GM12865 (cell line): ENCODE results near the gene ZNF793.

ENCODE experiments used
- DNase-seq: peaks from one replicate; pipeline ENCODE4 v3.0.0; 2010; ENCODE audit warnings: low read depth
- H3K4me3 ChIP-seq: 2 replicates; pipeline ENCODE4 v1.5.1; 2011; ENCODE audit warnings: mild to moderate bottlenecking, low read depth, low read length, control low read depth
- TF ChIP-seq, protein P1 (sequence below): IDR thresholded peaks from 2 replicates; pipeline ENCODE4 v1.5.1; 2011; ENCODE audit warnings: low read length, control low read depth, low read depth, inconsistent platforms; ENCODE audit not compliant: insufficient read depth; ENCODE audit errors: missing control alignments

The ZNF793 gene

DNA sequence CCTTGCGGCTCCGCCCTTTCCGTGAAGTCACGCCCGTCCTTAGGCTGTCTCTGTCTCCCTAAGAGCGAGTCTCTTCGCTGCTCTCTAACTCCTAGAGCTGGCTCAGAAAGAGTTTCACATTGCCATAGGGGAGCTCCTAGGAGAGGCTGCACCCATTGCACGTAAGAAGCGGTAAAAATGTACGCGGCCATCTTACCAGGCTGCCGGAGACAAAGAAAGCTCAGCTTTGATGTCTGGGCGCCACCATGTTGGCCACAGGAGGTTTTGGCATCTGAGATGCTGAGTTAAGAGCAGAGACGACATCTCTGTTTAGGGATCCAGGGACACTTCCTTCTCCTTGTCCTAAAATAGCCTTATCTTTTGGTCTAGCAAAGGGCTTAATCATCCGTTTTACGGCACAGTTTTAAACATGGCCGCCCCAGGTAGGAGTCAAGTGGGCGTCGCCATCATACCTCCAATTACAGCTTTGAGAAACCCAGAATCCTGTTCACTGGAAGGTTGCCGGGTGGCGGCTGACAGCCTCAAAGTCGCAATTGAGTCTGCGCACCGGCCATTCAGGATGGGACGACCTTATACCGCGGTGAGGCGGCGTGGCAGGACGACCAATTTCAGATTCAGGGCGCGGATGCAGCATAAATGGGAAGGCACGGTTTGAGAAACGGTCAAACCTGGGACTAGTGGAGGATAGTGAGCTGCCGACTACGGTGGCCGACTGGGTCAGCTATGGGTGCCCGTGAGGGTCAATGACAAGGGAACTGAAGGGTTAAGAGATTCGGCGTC lies at the start of gene ZNF793:
Gene ZNF793, plus strand, starts transcription at position 553 of the 780 bp plus-strand sequence. CDS start 16,501 bp downstream, outside the sequence.
- DNase-seq, result peak; percentile 81
- TF ChIP-seq, protein P1, sequence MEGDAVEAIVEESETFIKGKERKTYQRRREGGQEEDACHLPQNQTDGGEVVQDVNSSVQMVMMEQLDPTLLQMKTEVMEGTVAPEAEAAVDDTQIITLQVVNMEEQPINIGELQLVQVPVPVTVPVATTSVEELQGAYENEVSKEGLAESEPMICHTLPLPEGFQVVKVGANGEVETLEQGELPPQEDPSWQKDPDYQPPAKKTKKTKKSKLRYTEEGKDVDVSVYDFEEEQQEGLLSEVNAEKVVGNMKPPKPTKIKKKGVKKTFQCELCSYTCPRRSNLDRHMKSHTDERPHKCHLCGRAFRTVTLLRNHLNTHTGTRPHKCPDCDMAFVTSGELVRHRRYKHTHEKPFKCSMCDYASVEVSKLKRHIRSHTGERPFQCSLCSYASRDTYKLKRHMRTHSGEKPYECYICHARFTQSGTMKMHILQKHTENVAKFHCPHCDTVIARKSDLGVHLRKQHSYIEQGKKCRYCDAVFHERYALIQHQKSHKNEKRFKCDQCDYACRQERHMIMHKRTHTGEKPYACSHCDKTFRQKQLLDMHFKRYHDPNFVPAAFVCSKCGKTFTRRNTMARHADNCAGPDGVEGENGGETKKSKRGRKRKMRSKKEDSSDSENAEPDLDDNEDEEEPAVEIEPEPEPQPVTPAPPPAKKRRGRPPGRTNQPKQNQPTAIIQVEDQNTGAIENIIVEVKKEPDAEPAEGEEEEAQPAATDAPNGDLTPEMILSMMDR, result no peak
- H3K4me3 ChIP-seq, result peak within 1 kb of the TSS; percentile 66

- DNase-seq, result no peak
- TF ChIP-seq, protein P1, result no peak
- H3K4me3 ChIP-seq, result peak overlapping the region; percentile 68
Measured at GRCh38 chr19:37466277-37466797, 40.4 kb upstream of the ZNF793 start.

DNA sequence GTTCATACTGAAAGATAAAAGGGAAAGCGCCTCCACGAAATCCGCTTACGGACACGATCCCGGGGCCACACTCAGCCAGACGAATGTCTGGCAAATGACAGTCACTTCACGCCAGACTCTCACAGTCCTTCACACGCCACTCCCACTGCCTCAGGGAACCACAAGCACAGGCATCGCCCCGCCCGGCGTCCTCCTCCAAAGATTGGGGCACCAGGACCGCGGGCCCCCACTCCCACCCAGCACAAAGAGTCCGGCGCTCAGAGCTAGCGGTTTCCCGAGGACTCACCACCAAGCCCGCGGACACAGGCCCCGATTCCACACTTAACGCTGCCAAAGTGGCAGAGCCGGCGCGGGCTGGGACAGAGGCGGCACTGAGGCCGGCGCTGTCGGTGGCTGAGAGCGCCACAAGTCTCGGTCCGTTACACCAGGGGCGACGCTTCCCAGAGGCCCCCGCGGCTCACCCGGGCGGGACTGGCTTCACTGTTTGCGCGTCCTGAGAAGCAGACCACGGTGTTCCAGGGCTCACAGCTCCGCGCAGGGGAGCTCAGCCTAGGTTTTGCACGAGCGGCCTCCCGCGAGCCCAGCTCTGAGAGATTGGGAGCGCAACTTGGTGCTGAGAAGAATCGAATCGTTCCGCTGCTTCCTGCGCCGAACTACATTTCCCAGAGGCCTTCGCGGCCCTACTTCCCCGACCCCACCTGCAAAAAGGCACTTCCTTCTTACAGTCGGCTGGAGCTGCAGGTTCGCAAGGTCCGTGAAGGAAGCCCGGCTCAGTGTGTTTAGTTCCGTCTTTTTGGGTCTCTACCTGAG lies 39.7 kb upstream of the ZNF793 start, which contains the start of gene ZNF569:
Gene ZNF569, minus strand, starts transcription at position 647 of the 810 bp plus-strand sequence. CDS start 22,523 bp downstream, outside the sequence.
- TF ChIP-seq, protein P1, result no peak
- peak within 1 kb of the TSS; percentile 68 for H3K4me3 ChIP-seq
- peak; percentile 95 for DNase-seq

DNA sequence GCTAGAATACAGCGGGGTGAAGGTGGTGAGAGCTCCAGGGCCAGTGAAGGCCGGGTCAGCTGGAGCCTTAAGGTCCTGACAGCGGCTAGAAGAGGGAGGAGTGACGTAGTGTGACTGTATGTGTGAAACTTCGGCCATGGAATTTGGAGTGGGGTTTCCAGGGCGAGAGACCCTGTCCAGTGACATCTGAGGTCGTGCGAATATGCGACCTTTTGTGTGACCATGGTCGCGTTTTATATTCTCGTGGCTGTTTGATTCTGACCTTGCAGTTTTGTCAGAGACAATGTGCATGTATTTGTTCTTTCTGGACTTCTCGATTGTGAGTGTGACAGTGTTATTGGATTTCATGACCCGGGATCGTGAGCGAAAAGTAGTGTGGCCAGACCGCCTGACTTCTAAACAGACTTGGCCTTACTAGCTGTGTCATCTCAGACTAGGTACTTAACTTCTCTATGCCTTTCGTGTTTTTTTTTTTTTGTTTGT lies 39.1 kb upstream of the ZNF793 start:
- TF ChIP-seq, protein P1, result no peak
- peak overlapping the region; percentile 68 for H3K4me3 ChIP-seq
- no peak for DNase-seq

- DNase-seq, result peak; percentile 92
- TF ChIP-seq, protein P1, result no peak
- H3K4me3 ChIP-seq, result peak within 1 kb of the TSS; percentile 71
Measured at GRCh38 chr19:37468961-37469777, 37.6 kb upstream of the ZNF793 start, which contains the start of gene ZNF570. Gene ZNF570, plus strand, starts transcription at chr19:37469356. Its CDS starts 999 bp downstream, at chr19:37470355.

GRCh38 chr19:37470216-37470615 lies 36.5 kb upstream of the ZNF793 start:
- DNase-seq, result no peak
- TF ChIP-seq, protein P1, result no peak

More at GRCh38 chr19:37470216-37470615, 36.5 kb upstream of the ZNF793 start:
- H3K4me3 ChIP-seq, result no peak overlapping the region; the same call in 1 of the 2 replicates
